ENCODE data around the gene CTF1. TPM values are rescaled to one million over a fixed set of nuclear protein-coding genes. Genes with fewer than 3 reads are reported as not detected.

CTF1 gene
- total and polyA plus RNA-seq, 4 donors, result 0.19 to 0.75 (median 0.35) TPM; not detected in 1

DNA sequence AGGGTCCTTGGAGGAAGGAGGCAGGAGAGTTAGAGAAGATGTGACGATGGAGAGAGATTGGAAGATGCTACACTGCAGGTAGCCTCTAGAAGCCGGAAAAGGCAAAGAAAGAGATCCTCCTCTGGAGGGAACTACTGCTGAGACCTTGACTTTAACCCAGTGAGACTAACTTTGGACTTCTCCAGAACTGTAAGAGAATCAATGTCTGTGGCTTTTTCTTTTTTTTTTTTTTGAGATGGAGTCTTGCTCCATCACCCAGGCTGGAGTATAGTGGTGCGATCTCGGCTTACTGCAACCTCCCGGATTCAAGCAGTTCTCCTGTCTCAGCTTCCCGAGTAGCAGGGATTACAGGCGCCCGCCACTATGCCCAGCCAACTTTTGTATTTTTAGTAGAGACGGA, 11.2 kb upstream of the CTF1 start:
- H3K9ac ChIP-seq (ENCODE audit: low read depth in 1 of 2, low read length in 2 of 2), result no peak overlapping the region
- 94% methylated on average over 9 of the region's 9 CpGs for WGBS
- TF ChIP-seq, protein P1, sequence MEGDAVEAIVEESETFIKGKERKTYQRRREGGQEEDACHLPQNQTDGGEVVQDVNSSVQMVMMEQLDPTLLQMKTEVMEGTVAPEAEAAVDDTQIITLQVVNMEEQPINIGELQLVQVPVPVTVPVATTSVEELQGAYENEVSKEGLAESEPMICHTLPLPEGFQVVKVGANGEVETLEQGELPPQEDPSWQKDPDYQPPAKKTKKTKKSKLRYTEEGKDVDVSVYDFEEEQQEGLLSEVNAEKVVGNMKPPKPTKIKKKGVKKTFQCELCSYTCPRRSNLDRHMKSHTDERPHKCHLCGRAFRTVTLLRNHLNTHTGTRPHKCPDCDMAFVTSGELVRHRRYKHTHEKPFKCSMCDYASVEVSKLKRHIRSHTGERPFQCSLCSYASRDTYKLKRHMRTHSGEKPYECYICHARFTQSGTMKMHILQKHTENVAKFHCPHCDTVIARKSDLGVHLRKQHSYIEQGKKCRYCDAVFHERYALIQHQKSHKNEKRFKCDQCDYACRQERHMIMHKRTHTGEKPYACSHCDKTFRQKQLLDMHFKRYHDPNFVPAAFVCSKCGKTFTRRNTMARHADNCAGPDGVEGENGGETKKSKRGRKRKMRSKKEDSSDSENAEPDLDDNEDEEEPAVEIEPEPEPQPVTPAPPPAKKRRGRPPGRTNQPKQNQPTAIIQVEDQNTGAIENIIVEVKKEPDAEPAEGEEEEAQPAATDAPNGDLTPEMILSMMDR (IDR thresholded peaks at IDR 0.05; ENCODE audit: low read depth, low read length, missing input control), result no peak
- TF ChIP-seq HNF4A (conservative IDR thresholded peaks at IDR 0.05) (no peak), FOXA2 (IDR thresholded peaks at IDR 0.05) (no peak), SP1 (IDR thresholded peaks at IDR 0.05) (no peak), NR2F2 (IDR thresholded peaks at IDR 0.05) (no peak), EGR1 (IDR thresholded peaks at IDR 0.05; ENCODE audit: low read depth in 2 of 2) (no peak), HNF4G (IDR thresholded peaks at IDR 0.05) (no peak), JUND (IDR thresholded peaks at IDR 0.05) (no peak), RXRA (IDR thresholded peaks at IDR 0.05) (no peak), TAF1 (conservative IDR thresholded peaks at IDR 0.05) (no peak), FOXA1 (IDR thresholded peaks at IDR 0.05) (no peak), RAD21 (IDR thresholded peaks at IDR 0.05) (no peak), GABPA (IDR thresholded peaks at IDR 0.05 in 1 of 2, conservative IDR thresholded peaks at IDR 0.05 in 1 of 2) (no peak)
- TF ChIP-seq, protein P2, sequence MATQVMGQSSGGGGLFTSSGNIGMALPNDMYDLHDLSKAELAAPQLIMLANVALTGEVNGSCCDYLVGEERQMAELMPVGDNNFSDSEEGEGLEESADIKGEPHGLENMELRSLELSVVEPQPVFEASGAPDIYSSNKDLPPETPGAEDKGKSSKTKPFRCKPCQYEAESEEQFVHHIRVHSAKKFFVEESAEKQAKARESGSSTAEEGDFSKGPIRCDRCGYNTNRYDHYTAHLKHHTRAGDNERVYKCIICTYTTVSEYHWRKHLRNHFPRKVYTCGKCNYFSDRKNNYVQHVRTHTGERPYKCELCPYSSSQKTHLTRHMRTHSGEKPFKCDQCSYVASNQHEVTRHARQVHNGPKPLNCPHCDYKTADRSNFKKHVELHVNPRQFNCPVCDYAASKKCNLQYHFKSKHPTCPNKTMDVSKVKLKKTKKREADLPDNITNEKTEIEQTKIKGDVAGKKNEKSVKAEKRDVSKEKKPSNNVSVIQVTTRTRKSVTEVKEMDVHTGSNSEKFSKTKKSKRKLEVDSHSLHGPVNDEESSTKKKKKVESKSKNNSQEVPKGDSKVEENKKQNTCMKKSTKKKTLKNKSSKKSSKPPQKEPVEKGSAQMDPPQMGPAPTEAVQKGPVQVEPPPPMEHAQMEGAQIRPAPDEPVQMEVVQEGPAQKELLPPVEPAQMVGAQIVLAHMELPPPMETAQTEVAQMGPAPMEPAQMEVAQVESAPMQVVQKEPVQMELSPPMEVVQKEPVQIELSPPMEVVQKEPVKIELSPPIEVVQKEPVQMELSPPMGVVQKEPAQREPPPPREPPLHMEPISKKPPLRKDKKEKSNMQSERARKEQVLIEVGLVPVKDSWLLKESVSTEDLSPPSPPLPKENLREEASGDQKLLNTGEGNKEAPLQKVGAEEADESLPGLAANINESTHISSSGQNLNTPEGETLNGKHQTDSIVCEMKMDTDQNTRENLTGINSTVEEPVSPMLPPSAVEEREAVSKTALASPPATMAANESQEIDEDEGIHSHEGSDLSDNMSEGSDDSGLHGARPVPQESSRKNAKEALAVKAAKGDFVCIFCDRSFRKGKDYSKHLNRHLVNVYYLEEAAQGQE (IDR thresholded peaks at IDR 0.05), result no peak
- TF ChIP-seq, protein P3, sequence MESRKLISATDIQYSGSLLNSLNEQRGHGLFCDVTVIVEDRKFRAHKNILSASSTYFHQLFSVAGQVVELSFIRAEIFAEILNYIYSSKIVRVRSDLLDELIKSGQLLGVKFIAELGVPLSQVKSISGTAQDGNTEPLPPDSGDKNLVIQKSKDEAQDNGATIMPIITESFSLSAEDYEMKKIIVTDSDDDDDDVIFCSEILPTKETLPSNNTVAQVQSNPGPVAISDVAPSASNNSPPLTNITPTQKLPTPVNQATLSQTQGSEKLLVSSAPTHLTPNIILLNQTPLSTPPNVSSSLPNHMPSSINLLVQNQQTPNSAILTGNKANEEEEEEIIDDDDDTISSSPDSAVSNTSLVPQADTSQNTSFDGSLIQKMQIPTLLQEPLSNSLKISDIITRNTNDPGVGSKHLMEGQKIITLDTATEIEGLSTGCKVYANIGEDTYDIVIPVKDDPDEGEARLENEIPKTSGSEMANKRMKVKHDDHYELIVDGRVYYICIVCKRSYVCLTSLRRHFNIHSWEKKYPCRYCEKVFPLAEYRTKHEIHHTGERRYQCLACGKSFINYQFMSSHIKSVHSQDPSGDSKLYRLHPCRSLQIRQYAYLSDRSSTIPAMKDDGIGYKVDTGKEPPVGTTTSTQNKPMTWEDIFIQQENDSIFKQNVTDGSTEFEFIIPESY (IDR thresholded peaks at IDR 0.05), result no peak
- TF ChIP-seq, protein P4, sequence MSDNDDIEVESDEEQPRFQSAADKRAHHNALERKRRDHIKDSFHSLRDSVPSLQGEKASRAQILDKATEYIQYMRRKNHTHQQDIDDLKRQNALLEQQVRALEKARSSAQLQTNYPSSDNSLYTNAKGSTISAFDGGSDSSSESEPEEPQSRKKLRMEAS (IDR thresholded peaks at IDR 0.05), result no peak

DNA sequence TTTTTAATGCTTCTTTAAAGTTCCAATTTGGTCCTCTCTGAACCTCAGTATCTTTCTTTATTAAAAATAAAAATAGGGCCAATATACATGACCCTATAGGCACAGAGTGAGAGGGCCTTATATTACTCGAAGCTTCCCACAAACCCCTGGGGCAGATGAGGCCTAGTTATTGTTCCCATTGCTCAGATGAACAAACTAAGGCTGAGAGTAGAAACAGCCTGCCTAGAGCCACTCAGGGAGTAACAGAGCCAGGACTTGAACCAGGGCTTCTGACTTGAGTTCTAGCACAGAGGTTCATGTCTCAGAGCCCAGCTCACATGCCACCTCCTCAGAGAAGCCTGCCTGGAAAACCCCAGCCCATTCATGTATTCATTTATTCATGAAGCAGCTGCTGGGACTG, 10.3 kb upstream of the CTF1 start:
- 94% methylated on average over 1 of the region's 1 CpG for WGBS
- TF ChIP-seq FOXA2 (IDR thresholded peaks at IDR 0.05), result no peak
- no peak for TF ChIP-seq RAD21 (IDR thresholded peaks at IDR 0.05)
- no peak for TF ChIP-seq JUND (IDR thresholded peaks at IDR 0.05)
- TF ChIP-seq, protein P1 (IDR thresholded peaks at IDR 0.05; ENCODE audit: low read depth, low read length, missing input control), result no peak
- TF ChIP-seq, protein P5, sequence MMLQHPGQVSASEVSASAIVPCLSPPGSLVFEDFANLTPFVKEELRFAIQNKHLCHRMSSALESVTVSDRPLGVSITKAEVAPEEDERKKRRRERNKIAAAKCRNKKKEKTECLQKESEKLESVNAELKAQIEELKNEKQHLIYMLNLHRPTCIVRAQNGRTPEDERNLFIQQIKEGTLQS (IDR thresholded peaks at IDR 0.05), result no peak
- no peak for TF ChIP-seq RXRA (IDR thresholded peaks at IDR 0.05)
- TF ChIP-seq HNF4A (conservative IDR thresholded peaks at IDR 0.05), result no peak
- TF ChIP-seq YY1 (IDR thresholded peaks at IDR 0.05), result no peak
- TF ChIP-seq TAF1 (conservative IDR thresholded peaks at IDR 0.05), result no peak
- no peak for TF ChIP-seq EGR1 (IDR thresholded peaks at IDR 0.05; ENCODE audit: low read depth in 2 of 2)
- H3K9me3 ChIP-seq (ENCODE audit: control insufficient read depth in 4 of 4, low read length in 3 of 4), result no peaks in the 10 kb centered on the region
- H3K4me1 ChIP-seq (ENCODE audit: control insufficient read depth in 4 of 4, insufficient read depth in 4 of 4, low read length in 3 of 4), result no peaks in the 10 kb centered on the region
- H3K9ac ChIP-seq (ENCODE audit: low read depth in 1 of 2, low read length in 2 of 2), result no peak overlapping the region
- no peak overlapping the region for H3K27ac ChIP-seq (ENCODE audit: low read depth in 1 of 2, low read length in 2 of 2)
- H3K27me3 ChIP-seq (ENCODE audit: control insufficient read depth in 4 of 4, insufficient read depth in 4 of 4, low read length in 3 of 4), result no peaks in the 10 kb centered on the region
- H3K4me3 ChIP-seq (ENCODE audit: low read depth in 1 of 3, low read length in 3 of 3), result no peak overlapping the region
- DNase-seq (ENCODE audit: low spot score), result no peak
- peaks cover 0 to 24% (median 10%) of the 10 kb centered on the region in 4 donors for H3K36me3 ChIP-seq (ENCODE audit: control insufficient read depth in 4 of 4, insufficient read depth in 3 of 4, low read depth in 1 of 4, low read length in 3 of 4)

More for the DNA sequence above, 11.2 kb upstream of the CTF1 start:
- no peaks in the 10 kb centered on the region for H3K4me1 ChIP-seq (ENCODE audit: control insufficient read depth in 4 of 4, insufficient read depth in 4 of 4, low read length in 3 of 4)
- H3K27me3 ChIP-seq (ENCODE audit: control insufficient read depth in 4 of 4, insufficient read depth in 4 of 4, low read length in 3 of 4), result no peaks in the 10 kb centered on the region
- no peak overlapping the region for H3K27ac ChIP-seq (ENCODE audit: low read depth in 1 of 2, low read length in 2 of 2)
- no peaks in the 10 kb centered on the region for H3K9me3 ChIP-seq (ENCODE audit: control insufficient read depth in 4 of 4, low read length in 3 of 4)
- peaks cover 0 to 24% (median 10%) of the 10 kb centered on the region in 4 donors for H3K36me3 ChIP-seq (ENCODE audit: control insufficient read depth in 4 of 4, insufficient read depth in 3 of 4, low read depth in 1 of 4, low read length in 3 of 4)
- H3K4me3 ChIP-seq (ENCODE audit: low read depth in 1 of 3, low read length in 3 of 3), result no peak overlapping the region
- no peak for DNase-seq (ENCODE audit: low spot score)
